Thymus (tissue), 11 donors: ENCODE data around the gene KDM5A. TPM values are rescaled to one million over a fixed set of nuclear protein-coding genes. Genes with fewer than 3 reads are reported as not detected.

Experiments
- DNase-seq, 9 donors: peaks; one replicate each; pipeline ENCODE4 v3.0.0-alpha.2; 2013; ENCODE audit warnings: low spot score in 9 of 9, low read depth in 6 of 9, missing footprints in 1 of 9
- H3K27ac ChIP-seq, 2 donors: one replicate each; pipeline ENCODE4 v1.5.1; 2013; ENCODE audit warnings: control low read depth in 1 of 2, low read depth in 1 of 2, low read length in 1 of 2, mild to moderate bottlenecking in 1 of 2, moderate library complexity in 1 of 2
- H3K27me3 ChIP-seq, 2 donors: one replicate each; pipeline ENCODE4 v1.5.1; 2013; ENCODE audit warnings: low read length in 1 of 2; ENCODE audit not compliant: control insufficient read depth in 2 of 2, insufficient read depth in 1 of 2
- H3K36me3 ChIP-seq, 2 donors: one replicate each; pipeline ENCODE4 v1.5.1; 2013; ENCODE audit warnings: low read length in 1 of 2, mild to moderate bottlenecking in 1 of 2, moderate library complexity in 1 of 2; ENCODE audit not compliant: control insufficient read depth in 2 of 2, insufficient read depth in 2 of 2
- H3K4me1 ChIP-seq, 2 donors: one replicate each; pipeline ENCODE4 v1.5.1; 2013; ENCODE audit warnings: low read length in 2 of 2; ENCODE audit not compliant: control insufficient read depth in 2 of 2, insufficient read depth in 2 of 2
- H3K4me3 ChIP-seq, 2 donors: one replicate each; pipeline ENCODE4 v1.5.1; 2013; ENCODE audit warnings: low read length in 2 of 2, control low read depth in 1 of 2, mild to moderate bottlenecking in 1 of 2
- H3K9me3 ChIP-seq, 2 donors: one replicate each; pipeline ENCODE4 v1.5.1; 2013; ENCODE audit warnings: low read length in 1 of 2, mild to moderate bottlenecking in 1 of 2; ENCODE audit not compliant: control insufficient read depth in 2 of 2, insufficient read depth in 1 of 2
- WGBS: extraction: QIAGEN DNeasy Blood & Tissue Kit; methylation state at CpG from one replicate; pipeline ENCODE4 v1.1.7; 2013; 5-methylcytosine and 5-hydroxymethylcytosine counted together
- polyA plus RNA-seq: library from polyadenylated mRNA; stranded (reverse); fragments of 200-250 nt; gene quantifications from one replicate; pipeline ENCODE4 v1.2.3, GENCODE V29; 2013
- total RNA-seq: library from RNA; stranded (reverse); fragments of 120-200 nt; gene quantifications from one replicate; pipeline ENCODE4 v1.2.4, GENCODE V29; 2013
- donor health status: healthy.

KDM5A gene
- total and polyA plus RNA-seq, 2 donors = 10.6 to 50.0 TPM

GRCh38 chr12:271161-271560 is 118.0 kb downstream of the KDM5A start:
- no peak overlapping the region for H3K4me3 ChIP-seq
- H3K9me3 ChIP-seq = no peaks in the 10 kb centered on the region
- DNase-seq = no peak
- H3K4me1 ChIP-seq = no peaks in the 10 kb centered on the region
- WGBS = 94% methylated on average over 4 of the region's 4 CpGs
- peaks cover 0 to 2% of the 10 kb centered on the region in 2 donors for H3K27me3 ChIP-seq
- no peaks in the 10 kb centered on the region for H3K36me3 ChIP-seq
- H3K27ac ChIP-seq = no peak overlapping the region

GRCh38 chr12:269191-269590 is 119.9 kb downstream of the KDM5A start:
- no peak overlapping the region for H3K27ac ChIP-seq
- no peaks in the 10 kb centered on the region for H3K36me3 ChIP-seq
- DNase-seq = no peak
- no peaks in the 10 kb centered on the region for H3K9me3 ChIP-seq
- no peak overlapping the region for H3K4me3 ChIP-seq
- peaks cover 0 to 2% of the 10 kb centered on the region in 2 donors for H3K4me1 ChIP-seq
- H3K27me3 ChIP-seq = peaks cover 0 to 2% of the 10 kb centered on the region in 2 donors
- WGBS = 54% methylated on average over 3 of the region's 3 CpGs

- H3K9me3 ChIP-seq = no peaks in the 10 kb centered on the region
- H3K27ac ChIP-seq = no peak overlapping the region
- peaks cover 0 to 2% of the 10 kb centered on the region in 2 donors for H3K27me3 ChIP-seq
- DNase-seq = no peak
- 83% methylated on average over 7 of the region's 7 CpGs for WGBS
- no peaks in the 10 kb centered on the region for H3K36me3 ChIP-seq
- H3K4me1 ChIP-seq = peaks cover 2 to 6% of the 10 kb centered on the region in 2 donors
- H3K4me3 ChIP-seq = no peak overlapping the region
Measured at GRCh38 chr12:268483-268840, 120.7 kb downstream of the KDM5A start.

GRCh38 chr12:267581-268482 is 121.3 kb downstream of the KDM5A start:
- Histone ChIP-seq H3K36me3 (no peaks in the 10 kb centered on the region), H3K27me3 (peaks cover 0 to 2% of the 10 kb centered on the region in 2 donors), H3K9me3 (no peaks in the 10 kb centered on the region), H3K4me1 (peaks cover 2 to 6% of the 10 kb centered on the region in 2 donors), H3K4me3 (no peak overlapping the region), H3K27ac (no peak overlapping the region)
- 82% methylated on average over 14 of the region's 14 CpGs for whole genome bisulfite sequencing
- DNase-seq = no peak

- H3K36me3 ChIP-seq = no peaks in the 10 kb centered on the region
- peak overlapping the region in 1 of 2 donors; percentile 55 for H3K27ac ChIP-seq
- peak in 6 of 9 donors; percentile 7 to 48 (median 16) for DNase-seq
- no peak overlapping the region for H3K4me3 ChIP-seq
- H3K27me3 ChIP-seq = peaks cover 0 to 2% of the 10 kb centered on the region in 2 donors
- WGBS = 30% methylated on average over 3 of the region's 3 CpGs
- no peaks in the 10 kb centered on the region for H3K9me3 ChIP-seq
- peaks cover 2 to 6% of the 10 kb centered on the region in 2 donors for H3K4me1 ChIP-seq
Measured at GRCh38 chr12:265096-265495, 124.0 kb downstream of the KDM5A start.

GRCh38 chr12:264269-264668 is 124.9 kb downstream of the KDM5A start:
- H3K9me3 ChIP-seq = no peaks in the 10 kb centered on the region
- 89% methylated on average over 3 of the region's 3 CpGs for WGBS
- H3K4me1 ChIP-seq = peaks cover 2 to 6% of the 10 kb centered on the region in 2 donors
- peak overlapping the region in 1 of 2 donors; percentile 66 for H3K27ac ChIP-seq
- H3K4me3 ChIP-seq = no peak overlapping the region
- H3K36me3 ChIP-seq = no peaks in the 10 kb centered on the region
- peaks cover 0 to 3% of the 10 kb centered on the region in 2 donors for H3K27me3 ChIP-seq
- no peak for DNase-seq

GRCh38 chr12:263574-263973 is 125.5 kb downstream of the KDM5A start:
- WGBS = 95% methylated on average over 9 of the region's 9 CpGs
- no peak for DNase-seq
- Histone ChIP-seq H3K36me3 (no peaks in the 10 kb centered on the region), H3K4me1 (peaks cover 2 to 6% of the 10 kb centered on the region in 2 donors), H3K4me3 (no peak overlapping the region), H3K9me3 (no peaks in the 10 kb centered on the region), H3K27ac (peak overlapping the region in 1 of 2 donors; percentile 43), H3K27me3 (peaks cover 0 to 2% of the 10 kb centered on the region in 2 donors)

GRCh38 chr12:262817-263216 is 126.3 kb downstream of the KDM5A start, which contains the start of gene SLC6A13:
Gene SLC6A13, minus strand, starts transcription at chr12:262836. Its CDS starts 2,784 bp downstream, at chr12:260052.
- no peak within 1 kb of the TSS for H3K4me3 ChIP-seq
- peaks cover 0 to 2% of the 10 kb centered on the region in 2 donors for H3K27me3 ChIP-seq
- H3K27ac ChIP-seq = peak within 1 kb of the TSS in 1 of 2 donors; percentile 43
- peaks cover 2 to 6% of the 10 kb centered on the region in 2 donors for H3K4me1 ChIP-seq
- H3K36me3 ChIP-seq = no peaks in the 10 kb centered on the region
- no peaks in the 10 kb centered on the region for H3K9me3 ChIP-seq
- 65% methylated on average over 7 of the region's 7 CpGs for WGBS
- DNase-seq = no peak

GRCh38 chr12:262113-262512 is 127.0 kb downstream of the KDM5A start:
- no peak for DNase-seq
- Histone ChIP-seq H3K27ac (no peak overlapping the region), H3K9me3 (no peaks in the 10 kb centered on the region), H3K36me3 (no peaks in the 10 kb centered on the region), H3K4me1 (peaks cover 2 to 6% of the 10 kb centered on the region in 2 donors), H3K27me3 (peaks cover 0 to 2% of the 10 kb centered on the region in 2 donors), H3K4me3 (no peak overlapping the region)
